ENCODE results near the gene CAMK2A. TPM values are rescaled to one million over a fixed set of nuclear protein-coding genes. Genes with fewer than 3 reads are reported as not detected.

Gene CAMK2A
- total RNA-seq, 1 donor from 2014 or later: 1.1 TPM

DNA sequence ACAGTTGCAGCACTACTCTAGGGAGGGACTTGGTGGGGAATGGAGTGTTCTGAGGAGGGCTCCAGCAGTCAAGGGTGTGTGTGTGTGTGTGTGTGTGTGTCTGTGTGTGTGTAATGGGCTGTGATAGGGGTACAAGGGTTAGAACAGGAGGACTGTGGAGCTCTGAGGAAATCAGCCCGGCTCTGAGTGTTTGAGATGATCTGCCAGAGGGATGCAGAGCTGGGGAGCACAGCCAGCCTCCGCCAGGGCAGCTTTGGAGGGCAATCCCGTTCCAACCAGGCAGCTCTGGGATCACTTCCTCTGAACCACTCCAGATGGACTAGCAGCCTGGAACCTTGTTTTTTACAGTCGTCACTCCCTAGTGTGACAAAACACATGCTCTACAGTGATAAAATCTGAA lies 102.7 kb downstream of the CAMK2A start:
- Mint-ChIP-seq H3K4me3 (ENCODE audit: unreplicated experiment) (no peak overlapping the region), H3K36me3 (ENCODE audit: low read depth, unreplicated experiment) (peaks cover 3% of the 10 kb centered on the region), H3K4me1 (ENCODE audit: unreplicated experiment) (peaks cover 3% of the 10 kb centered on the region), H3K9me3 (ENCODE audit: unreplicated experiment) (no peaks in the 10 kb centered on the region), H3K27me3 (ENCODE audit: unreplicated experiment) (peaks cover 17% of the 10 kb centered on the region), H3K27ac (ENCODE audit: unreplicated experiment) (no peak overlapping the region)
- no peak for DNase-seq (ENCODE audit: low spot score)
- TF ChIP-seq, protein P1, sequence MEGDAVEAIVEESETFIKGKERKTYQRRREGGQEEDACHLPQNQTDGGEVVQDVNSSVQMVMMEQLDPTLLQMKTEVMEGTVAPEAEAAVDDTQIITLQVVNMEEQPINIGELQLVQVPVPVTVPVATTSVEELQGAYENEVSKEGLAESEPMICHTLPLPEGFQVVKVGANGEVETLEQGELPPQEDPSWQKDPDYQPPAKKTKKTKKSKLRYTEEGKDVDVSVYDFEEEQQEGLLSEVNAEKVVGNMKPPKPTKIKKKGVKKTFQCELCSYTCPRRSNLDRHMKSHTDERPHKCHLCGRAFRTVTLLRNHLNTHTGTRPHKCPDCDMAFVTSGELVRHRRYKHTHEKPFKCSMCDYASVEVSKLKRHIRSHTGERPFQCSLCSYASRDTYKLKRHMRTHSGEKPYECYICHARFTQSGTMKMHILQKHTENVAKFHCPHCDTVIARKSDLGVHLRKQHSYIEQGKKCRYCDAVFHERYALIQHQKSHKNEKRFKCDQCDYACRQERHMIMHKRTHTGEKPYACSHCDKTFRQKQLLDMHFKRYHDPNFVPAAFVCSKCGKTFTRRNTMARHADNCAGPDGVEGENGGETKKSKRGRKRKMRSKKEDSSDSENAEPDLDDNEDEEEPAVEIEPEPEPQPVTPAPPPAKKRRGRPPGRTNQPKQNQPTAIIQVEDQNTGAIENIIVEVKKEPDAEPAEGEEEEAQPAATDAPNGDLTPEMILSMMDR (IDR thresholded peaks at IDR 0.05; ENCODE audit: unreplicated experiment): no peak

DNA sequence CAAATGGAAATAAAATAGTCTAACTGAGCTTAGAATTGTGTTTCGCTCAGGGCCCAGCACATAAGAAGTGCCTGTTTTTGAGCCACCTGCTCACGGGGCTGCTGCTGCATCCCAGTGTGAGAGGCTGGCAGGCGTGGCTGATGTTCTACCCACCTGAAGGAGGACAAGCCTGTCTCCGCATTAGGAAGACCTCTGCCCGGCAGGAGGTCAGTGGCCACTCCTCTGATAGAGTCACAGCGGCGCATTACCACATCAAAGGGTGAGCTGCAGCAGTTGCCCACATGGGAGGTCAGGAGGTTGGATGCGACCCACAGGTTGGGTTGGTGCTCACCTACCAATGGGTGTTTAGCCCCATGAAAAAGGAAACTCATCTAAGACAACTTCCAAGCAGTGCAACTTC lies 103.4 kb downstream of the CAMK2A start:
- Mint-ChIP-seq H3K27ac (ENCODE audit: unreplicated experiment) (no peak overlapping the region), H3K9me3 (ENCODE audit: unreplicated experiment) (no peaks in the 10 kb centered on the region), H3K4me3 (ENCODE audit: unreplicated experiment) (no peak overlapping the region), H3K4me1 (ENCODE audit: unreplicated experiment) (peaks cover 3% of the 10 kb centered on the region), H3K27me3 (ENCODE audit: unreplicated experiment) (peaks cover 17% of the 10 kb centered on the region), H3K36me3 (ENCODE audit: low read depth, unreplicated experiment) (peaks cover 3% of the 10 kb centered on the region)
- TF ChIP-seq, protein P1 (IDR thresholded peaks at IDR 0.05; ENCODE audit: unreplicated experiment): no peak
- no peak for DNase-seq (ENCODE audit: low spot score)

DNA sequence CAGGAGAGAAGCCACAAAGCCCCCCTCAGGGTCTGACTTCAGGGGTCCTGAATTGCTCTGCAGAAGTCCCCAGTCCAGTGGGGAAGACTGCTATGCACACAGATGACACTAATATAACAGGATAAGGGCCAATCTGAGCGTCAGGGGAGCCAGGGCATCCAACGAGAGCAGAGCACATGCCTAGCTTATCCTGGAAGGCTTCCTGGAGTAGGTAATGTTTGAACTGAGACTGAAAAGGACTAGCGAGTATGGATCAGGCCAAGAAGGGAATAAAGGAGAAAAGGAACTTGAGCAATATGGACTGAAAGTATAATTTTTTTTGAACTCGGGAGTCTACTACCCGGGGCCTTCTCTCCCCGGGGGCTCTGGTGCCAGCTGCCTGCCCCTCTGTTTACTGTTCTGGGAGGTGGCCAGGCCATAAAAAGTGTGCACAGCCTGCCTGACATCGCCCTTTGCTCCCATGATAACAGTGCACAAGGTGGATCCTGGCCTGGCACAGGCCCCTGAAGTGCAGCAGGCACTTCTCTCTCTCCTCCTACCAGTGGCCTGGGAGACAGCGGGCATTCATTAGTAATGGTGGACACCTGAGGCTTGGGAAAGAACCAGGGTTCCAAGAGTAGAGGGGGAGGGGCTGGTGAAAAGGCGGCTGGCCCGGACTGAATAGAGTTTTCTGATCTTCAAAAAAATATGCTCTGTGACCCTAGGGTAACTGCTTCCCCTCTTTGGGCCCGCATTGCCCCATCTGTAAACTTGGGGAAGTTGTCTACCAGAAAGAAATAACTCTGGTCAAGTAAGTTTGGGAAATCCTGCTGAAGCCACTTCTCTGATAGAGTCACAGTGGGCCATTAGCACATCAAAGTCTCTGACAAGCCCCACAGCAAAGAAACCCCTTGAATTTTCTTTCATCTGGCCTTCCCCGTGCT lies 104.3 kb downstream of the CAMK2A start:
- peaks cover 14% of the 10 kb centered on the region for H3K27me3 Mint-ChIP-seq (ENCODE audit: unreplicated experiment)
- H3K4me3 Mint-ChIP-seq (ENCODE audit: unreplicated experiment): no peak overlapping the region
- no peak for DNase-seq (ENCODE audit: low spot score)
- H3K27ac Mint-ChIP-seq (ENCODE audit: unreplicated experiment): no peak overlapping the region
- TF ChIP-seq, protein P1 (IDR thresholded peaks at IDR 0.05; ENCODE audit: unreplicated experiment): no peak
- H3K4me1 Mint-ChIP-seq (ENCODE audit: unreplicated experiment): peaks cover 10% of the 10 kb centered on the region
- H3K9me3 Mint-ChIP-seq (ENCODE audit: unreplicated experiment): no peaks in the 10 kb centered on the region
- peaks cover 3% of the 10 kb centered on the region for H3K36me3 Mint-ChIP-seq (ENCODE audit: low read depth, unreplicated experiment)

DNA sequence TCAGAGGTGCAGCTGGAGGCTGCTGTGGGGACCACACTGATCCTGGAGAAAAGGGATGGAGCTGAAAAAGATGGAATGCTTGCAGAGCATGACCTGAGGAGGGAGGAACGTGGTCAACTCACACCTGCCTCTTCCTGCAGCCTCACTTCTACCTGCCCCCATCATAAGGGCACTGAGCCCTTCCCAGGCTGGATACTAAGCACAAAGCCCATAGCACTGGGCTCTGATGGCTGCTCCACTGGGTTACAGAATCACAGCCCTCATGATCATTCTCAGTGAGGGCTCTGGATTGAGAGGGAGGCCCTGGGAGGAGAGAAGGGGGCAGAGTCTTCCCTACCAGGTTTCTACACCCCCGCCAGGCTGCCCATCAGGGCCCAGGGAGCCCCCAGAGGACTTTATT lies 105.6 kb downstream of the CAMK2A start:
- no peak overlapping the region for H3K4me3 Mint-ChIP-seq (ENCODE audit: unreplicated experiment)
- no peaks in the 10 kb centered on the region for H3K36me3 Mint-ChIP-seq (ENCODE audit: low read depth, unreplicated experiment)
- no peaks in the 10 kb centered on the region for H3K9me3 Mint-ChIP-seq (ENCODE audit: unreplicated experiment)
- H3K4me1 Mint-ChIP-seq (ENCODE audit: unreplicated experiment): peaks cover 11% of the 10 kb centered on the region
- H3K27ac Mint-ChIP-seq (ENCODE audit: unreplicated experiment): no peak overlapping the region
- DNase-seq (ENCODE audit: low spot score): no peak
- peaks cover 11% of the 10 kb centered on the region for H3K27me3 Mint-ChIP-seq (ENCODE audit: unreplicated experiment)
- TF ChIP-seq, protein P1 (IDR thresholded peaks at IDR 0.05; ENCODE audit: unreplicated experiment): no peak

DNA sequence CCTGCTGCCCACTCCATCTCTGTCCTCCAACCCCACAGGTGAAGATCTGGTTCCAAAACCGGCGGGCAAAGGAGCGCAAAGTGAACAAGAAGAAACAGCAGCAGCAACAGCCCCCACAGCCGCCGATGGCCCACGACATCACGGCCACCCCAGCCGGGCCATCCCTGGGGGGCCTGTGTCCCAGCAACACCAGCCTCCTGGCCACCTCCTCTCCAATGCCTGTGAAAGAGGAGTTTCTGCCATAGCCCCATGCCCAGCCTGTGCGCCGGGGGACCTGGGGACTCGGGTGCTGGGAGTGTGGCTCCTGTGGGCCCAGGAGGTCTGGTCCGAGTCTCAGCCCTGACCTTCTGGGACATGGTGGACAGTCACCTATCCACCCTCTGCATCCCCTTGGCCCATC lies 106.1 kb downstream of the CAMK2A start:
- H3K36me3 Mint-ChIP-seq (ENCODE audit: low read depth, unreplicated experiment): no peaks in the 10 kb centered on the region
- peaks cover 9% of the 10 kb centered on the region for H3K27me3 Mint-ChIP-seq (ENCODE audit: unreplicated experiment)
- H3K9me3 Mint-ChIP-seq (ENCODE audit: unreplicated experiment): no peaks in the 10 kb centered on the region
- H3K27ac Mint-ChIP-seq (ENCODE audit: unreplicated experiment): no peak overlapping the region
- no peak overlapping the region for H3K4me3 Mint-ChIP-seq (ENCODE audit: unreplicated experiment)
- TF ChIP-seq, protein P1 (IDR thresholded peaks at IDR 0.05; ENCODE audit: unreplicated experiment): no peak
- peaks cover 11% of the 10 kb centered on the region for H3K4me1 Mint-ChIP-seq (ENCODE audit: unreplicated experiment)
- DNase-seq (ENCODE audit: low spot score): no peak
